GM18951 (cell line): ENCODE measurements around the gene DHH.

Experiments
- POLR2A ChIP-seq: IDR thresholded peaks from 4 replicates; pipeline ENCODE4 v1.6.1; 2011; ENCODE audit warnings: mild to moderate bottlenecking; ENCODE audit not compliant: insufficient read length, insufficient read depth; ENCODE audit errors: extremely low read depth
- in situ Hi-C: fragments of 300-500 bp; cut with MboI; formaldehyde crosslinking; loops from one replicate; pipeline ENCODE4 v1.12.0; 2022; ENCODE audit warnings: low sequenced_read_pairs, mixed read lengths, inconsistent platforms; ENCODE audit not compliant: unreplicated experiment

Gene DHH

DNA sequence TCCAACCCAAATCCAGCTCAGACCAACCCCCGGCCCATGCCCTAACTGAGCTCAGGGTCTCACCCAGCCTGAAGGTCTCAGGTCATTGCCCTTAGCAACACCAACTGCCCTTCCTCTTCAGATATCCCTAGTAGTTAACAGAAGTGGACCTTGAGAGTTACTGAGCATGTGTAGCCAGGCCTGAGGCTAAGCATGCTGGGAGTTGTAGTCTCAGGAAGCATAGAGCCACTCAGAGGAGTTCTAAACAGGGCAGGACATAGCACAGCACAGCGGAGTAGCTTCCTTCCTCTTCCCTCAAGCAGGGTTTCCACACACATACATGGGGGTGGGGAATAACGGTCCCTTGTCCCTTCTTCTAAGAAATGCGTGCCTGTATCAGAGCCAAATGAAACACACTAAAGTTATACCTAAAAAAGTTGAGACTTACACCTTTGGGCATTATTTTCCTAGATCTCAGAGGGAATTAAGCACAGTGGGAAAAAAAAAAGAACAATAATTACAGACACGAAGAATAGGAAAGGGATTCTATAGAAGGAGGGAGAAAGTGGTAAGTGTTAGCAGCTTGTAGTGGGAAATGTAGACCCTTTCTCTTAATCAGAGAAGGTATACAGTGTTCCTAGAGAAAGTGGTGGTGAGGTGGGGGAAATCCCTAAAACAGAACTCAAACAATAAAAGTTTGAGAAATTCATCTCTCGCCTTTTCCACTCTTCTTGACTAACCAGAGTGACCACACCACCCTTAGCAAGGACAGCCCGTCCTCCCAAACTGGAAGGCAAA is 38.4 kb downstream of the DHH start:
- in situ Hi-C loops: no loop called here
- no peak for TF ChIP-seq POLR2A

DNA sequence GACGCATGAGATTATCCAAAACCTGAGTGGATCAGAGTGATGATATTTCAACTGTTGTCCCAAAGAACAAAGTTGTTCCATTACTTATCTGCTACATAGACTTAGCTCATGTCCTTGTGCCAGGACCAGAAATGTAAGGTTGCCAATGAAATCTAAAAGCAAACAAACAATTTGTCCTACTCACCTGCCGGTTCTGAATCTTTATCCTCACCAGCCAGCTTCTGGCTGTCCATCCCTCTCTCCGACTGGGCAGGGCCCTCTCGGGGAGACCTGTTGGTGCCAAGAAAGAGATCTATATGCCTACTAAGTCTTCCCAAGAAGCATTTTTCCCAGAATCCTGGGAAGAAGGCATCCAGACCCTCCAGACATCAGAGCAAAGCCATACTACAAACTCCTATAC is 39.5 kb downstream of the DHH start:
- no peak for TF ChIP-seq POLR2A
- in situ Hi-C loops: no loop called here

DNA sequence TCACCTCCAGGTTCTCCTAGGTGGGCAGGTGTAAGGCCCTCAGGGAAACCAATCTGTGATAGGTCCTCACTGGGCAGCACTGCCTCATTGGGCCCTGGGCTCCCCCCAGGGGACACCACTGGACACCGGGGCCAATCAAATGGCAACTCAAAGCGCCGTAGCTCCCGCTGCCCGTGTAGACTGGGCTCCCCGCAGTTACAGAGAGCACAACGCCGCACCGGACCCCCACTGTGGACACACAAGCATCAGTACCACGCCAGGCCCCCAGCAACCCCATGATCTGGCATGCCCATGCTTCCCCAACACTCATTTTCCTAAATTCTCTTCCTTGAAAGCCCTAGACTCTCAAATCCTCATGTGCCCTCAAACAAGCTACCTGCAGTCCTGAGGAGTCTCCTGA is 40.1 kb downstream of the DHH start:
- in situ Hi-C loops: no loop called here

DNA sequence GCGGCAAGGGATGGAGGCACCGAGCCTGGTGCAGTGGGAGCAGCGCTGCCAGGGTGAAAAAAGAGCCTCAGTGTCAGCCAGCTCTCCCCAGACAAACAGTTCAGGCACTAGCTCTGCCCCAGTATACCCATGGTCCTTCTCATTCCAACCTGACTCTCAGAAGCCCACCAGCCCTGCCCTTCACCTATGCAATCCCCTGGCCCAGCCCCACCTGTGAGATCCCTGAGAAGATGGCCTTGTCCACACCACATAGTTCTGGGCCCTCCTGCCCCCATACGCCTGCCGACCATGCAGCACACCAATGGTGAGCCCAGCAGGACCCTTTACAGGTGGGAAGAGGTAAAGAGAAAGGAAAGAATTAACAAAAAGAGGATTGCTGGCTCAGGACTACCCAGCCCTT is 40.5 kb downstream of the DHH start:
- in situ Hi-C loops: no loop called here
- no peak for TF ChIP-seq POLR2A

More for the DNA sequence above, 40.1 kb downstream of the DHH start:
- TF ChIP-seq POLR2A: no peak

DNA sequence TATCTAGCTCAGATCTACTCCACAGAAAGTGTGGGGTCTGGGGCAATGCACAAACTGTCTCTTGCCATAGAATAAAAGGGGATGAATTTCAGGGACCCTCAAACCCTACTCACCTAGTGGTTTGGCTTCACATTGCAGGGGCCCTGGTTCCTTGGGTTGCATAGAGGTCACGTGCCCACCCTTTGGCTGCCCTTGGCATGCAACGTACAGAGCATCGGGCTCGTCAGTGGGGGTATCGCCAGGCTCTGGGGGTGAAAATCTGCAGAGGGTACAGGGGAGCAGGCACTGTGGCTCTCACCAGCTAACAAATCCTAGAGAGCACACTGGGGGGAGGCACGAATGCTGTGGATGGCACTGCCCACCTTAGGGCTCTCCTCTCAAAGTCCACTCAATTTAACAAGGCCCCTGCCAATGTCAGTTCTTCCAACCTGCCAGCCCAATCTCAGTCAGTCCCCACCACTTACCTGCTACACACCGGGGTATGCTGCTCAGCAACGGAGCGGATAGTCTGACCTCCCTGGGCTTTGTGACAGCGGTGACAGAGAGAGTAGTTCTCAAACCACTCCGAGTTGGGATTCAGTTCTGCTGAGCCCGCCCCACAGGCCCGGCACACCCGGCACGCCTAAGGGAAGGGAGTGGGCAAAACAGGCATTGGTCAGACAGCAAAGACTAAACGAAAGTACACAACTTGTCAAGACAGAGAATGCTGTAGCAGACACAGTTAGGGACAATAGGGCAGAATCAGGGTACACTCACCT is 42.0 kb downstream of the DHH start:
- in situ Hi-C loops: no loop called here
- no peak for TF ChIP-seq POLR2A

DNA sequence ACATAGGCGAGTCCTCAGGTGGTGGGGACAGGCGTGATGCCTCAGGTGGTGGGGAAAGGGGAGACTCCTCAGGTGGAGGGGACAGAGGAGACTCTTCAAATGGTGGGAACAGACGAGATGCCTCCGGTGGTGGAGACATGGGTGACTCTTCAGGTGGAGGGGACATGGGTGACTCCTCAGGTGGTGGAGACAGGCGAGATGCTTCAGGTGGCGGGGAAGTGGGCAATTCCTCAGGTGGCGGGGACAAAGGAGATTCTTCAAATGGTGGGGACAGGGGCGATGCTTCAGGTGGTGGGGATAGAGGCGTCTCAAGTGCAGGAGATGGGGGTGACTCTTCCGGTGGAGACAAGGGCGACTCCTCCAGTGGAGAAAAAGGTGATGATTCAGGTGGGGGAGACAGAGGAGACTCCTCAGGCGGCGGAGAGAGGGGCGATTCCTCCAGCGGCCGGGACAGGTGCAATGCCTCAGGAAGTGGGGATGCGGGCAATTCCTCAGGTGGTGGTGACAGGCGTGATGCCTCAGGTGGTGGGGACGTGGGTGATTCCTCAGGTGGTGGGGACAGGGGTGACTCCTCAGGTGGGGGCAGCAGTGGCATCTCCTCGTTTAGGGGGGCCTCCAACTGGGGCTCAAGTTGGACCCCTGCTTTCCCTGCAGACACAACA is 42.7 kb downstream of the DHH start:
- in situ Hi-C loops: no loop called here
- no peak for TF ChIP-seq POLR2A

DNA sequence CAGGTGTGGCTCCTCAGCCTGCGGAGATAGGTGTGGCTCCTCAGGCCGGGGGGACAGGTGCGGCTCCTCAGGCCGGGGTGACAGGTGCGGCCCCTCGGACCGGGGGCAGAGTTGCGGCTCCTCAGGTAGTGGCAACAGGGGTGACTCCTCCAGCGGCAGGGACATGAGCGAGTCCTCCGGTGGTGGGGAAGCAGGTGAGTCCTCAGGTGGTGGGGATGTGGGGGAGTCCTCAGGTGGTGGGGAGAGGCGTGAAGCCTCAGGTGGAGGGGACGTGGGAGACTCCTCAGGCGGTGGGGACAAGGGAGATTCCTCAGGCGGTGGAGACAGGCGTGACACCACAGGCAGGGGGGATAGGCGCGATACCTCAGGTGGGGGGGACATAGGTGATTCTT is 43.2 kb downstream of the DHH start:
- in situ Hi-C loops: no loop called here
- no peak for TF ChIP-seq POLR2A

DNA sequence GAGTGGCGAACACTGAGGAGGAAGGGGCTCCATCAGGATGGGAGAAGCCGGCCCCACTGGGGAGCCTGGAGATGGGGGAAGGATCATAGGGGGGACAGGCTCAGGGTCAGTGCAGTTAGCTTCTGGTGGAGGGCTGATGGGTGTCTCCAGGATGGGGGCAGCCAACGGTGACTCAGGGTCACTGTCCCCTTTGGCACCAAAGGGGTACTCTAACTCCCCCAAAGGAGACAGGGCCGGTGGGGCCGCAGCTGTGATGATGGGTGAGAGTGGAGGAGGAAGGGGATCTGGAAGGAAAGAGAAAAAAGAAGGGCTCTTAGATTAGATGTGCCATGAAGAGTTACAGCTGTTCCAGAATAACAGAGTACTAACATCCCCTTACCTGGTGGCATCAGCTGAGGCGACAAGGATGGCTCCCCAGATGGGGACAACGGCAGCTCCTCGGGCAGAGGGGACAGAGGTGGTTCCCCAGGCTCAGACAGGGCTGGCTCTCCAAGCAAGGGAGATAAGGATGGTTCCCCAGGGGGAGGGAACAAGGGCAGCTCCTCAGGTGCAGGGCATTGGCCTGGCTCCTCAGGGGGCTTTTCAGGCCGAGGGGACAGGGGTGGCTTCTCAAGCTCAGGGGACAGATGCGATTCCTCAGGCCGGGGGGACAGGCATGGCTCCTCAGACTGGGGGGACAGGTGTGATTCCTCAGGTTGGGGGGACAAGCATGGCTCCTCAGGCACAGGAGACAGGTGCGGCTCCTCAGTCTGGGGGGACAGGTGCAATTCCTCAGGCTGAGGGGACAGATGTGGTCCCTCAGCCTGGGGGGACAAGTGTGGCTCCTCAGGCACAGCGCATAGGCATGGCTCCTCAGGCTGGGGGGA is 43.9 kb downstream of the DHH start:
- in situ Hi-C loops: no loop called here

DNA sequence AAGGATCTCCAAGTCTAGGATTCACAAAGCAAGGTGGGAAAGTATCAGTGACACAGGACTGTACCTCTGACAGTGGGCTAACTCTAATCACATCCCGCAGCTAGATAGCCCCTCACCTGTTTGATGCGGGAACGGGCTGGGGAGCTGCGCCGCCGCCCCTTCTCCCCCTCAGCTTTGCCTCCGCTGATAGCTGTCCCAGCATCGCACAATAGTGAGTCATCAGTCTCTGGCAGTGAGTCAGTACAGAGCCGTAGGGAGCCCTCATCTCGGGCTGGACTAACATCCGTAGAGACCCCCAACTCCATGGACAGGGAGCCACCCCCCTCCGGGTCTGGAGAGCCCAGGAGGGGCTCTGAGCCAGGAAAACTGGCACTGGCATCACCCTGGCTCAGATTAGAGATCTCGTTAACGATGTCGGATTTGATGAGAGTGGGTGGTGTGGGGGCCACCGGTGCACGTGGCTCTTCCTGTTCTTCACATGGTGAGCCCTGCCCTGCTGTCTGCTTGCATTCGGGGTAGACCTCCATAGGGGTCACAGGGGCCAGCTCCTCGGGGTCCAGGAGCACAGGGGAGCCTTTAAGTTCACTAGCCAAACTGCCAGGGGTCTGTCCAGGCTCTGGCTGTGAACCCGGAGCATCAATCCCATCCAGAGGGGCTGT is 44.9 kb downstream of the DHH start:
- TF ChIP-seq POLR2A: no peak
- in situ Hi-C loops: no loop called here

More for the DNA sequence above, 43.9 kb downstream of the DHH start:
- TF ChIP-seq POLR2A: no peak

DNA sequence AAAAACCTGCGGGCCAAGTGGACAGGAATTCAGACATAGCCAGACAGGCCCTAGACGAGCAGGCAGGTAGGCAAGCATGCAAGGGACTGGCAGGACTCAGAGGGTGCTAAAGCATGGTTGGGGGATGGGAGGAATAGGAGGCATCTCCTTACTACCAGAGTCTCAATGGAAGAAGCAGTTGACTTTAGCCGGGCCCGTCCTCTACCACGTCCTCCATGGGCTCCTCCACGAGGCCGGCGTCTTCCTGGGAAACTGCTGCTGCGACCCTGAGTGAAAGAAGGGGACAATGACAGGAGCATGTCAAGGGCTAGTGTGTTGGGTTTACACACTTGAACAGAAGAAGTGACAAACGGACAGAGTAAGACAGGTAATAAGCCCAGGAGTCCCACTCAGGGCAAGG is 45.6 kb downstream of the DHH start:
- TF ChIP-seq POLR2A: no peak
- in situ Hi-C loops: no loop called here

DNA sequence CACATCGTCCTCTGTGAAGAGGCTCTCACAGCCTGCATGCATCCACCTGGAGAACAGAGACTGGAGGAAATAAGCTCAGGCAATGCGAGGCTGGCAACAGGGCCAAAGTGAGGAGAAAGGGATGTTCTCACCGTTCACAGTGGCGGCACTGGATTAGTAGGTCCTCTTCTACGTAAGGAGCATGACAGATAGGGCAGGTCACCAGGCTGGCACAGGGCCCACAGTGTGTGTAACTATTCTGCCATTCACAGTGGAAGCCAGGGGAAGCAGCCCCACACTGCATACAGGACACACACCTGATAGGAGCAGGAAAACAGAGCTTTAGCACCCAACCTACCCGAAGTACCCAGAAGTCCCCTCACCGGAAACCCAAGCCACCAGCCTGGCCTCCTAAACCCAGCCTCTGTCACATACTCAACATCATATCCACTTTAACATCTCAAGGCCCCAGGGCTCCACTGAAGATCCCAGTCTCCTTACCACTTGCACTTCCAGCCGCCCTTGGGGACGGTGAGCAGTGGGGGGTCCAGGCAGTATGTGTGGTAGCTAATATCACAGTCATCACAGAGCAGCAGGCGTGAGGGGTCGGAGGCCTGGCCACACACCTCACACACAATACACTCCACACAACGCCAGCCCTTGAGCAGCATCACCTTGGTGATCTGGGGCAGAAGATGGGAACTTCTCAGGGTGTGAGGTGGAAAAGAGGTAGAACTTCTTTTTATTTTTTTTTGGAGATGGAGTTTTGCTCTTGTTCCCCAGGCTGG is 48.3 kb downstream of the DHH start:
- TF ChIP-seq POLR2A: no peak
- in situ Hi-C loops: no loop called here

DNA sequence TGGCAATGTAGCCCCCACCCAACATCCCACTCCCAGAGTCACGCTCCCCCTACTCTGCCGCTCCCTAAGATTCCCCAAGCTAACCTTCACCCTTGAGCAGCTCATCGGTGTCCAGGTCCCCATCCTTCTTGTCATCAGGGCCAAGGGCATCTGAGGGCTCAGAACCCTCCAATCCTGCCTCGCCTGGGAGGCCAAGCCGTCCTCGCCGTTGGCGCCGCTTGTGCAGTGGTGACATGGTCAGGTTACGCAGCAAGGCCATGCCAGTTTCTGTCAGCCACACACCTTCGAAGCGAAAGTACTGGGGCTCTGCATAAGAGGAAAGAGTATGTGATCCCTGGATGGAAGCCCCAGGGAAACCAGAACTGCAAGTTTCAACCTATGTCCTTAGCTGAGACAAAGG is 49.9 kb downstream of the DHH start:
- in situ Hi-C loops: no loop called here

DNA sequence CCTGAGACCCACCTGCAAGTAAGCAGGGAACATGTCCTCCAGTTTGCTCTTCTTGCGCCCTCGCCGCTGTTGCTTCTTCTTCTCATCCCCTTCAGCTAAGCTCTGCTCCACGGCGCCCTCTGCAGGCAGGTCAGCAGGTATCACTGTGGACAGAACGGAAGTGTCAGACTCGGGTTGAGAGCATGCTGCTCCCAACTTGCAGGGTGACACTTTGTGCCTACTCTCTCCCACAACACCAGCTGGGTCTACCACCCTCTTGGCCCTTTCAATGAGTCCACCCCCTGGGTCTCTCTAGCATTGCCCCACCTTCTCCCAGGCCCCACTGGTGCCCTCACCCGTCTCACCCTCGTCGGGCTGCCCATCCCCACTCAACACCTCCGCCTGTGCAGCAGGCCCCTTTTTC is 50.7 kb downstream of the DHH start:
- in situ Hi-C loops: no loop called here
- TF ChIP-seq POLR2A: no peak

More for the DNA sequence above, 49.9 kb downstream of the DHH start:
- no peak for TF ChIP-seq POLR2A
